GM12878 (cell line): Measurements from ENCODE around the gene LIPT1. TPM values are rescaled to one million over a fixed set of nuclear protein-coding genes. Genes with fewer than 3 reads are reported as not detected.
A peak's percentile ranks its signal among the peaks of the same experiment; 100 is the strongest.

Experiments
- BMI1 ChIP-seq: fragments of 450-650 bp; IDR thresholded peaks from 2 replicates; pipeline ENCODE4 v1.6.1; 2016; ENCODE audit warnings: mild to moderate bottlenecking, moderate library complexity, borderline replicate concordance
- CBX3 ChIP-seq: fragments of 200-600 bp; sonication (generic); IDR thresholded peaks from 2 replicates; pipeline ENCODE4 v1.6.1; 2016; ENCODE audit warnings: low read depth, borderline replicate concordance
- CEBPB ChIP-seq, 2 experiments: fragments of 150-350 bp in 1 of 2; IDR thresholded peaks; 2 replicates each; pipeline ENCODE4 v1.6.1; 2012 to 2014; ENCODE audit warnings: low read depth in 2 of 2, low read length in 2 of 2, borderline replicate concordance in 1 of 2, inconsistent platforms in 1 of 2
- CHD1 ChIP-seq: IDR thresholded peaks from 2 replicates; pipeline ENCODE4 v1.6.1; 2012; ENCODE audit warnings: low read depth, low read length, improper control_type of control experiment
- CHD2 ChIP-seq: IDR thresholded peaks from 2 replicates; pipeline ENCODE4 v1.6.1; 2011; ENCODE audit warnings: low read depth, low read length, improper control_type of control experiment, borderline replicate concordance
- CREM ChIP-seq: IDR thresholded peaks from 2 replicates; pipeline ENCODE4 v1.6.1; 2014; ENCODE audit warnings: antibody characterized with exemption, low read depth
- ETV6 ChIP-seq, 2 experiments: fragments of 450-650 bp in 1 of 2; IDR thresholded peaks in 1 of 2; conservative IDR thresholded peaks in 1 of 2; 2 replicates each; pipeline ENCODE4 v1.6.1; 2014; ENCODE audit warnings: antibody characterized with exemption in 1 of 2, borderline replicate concordance in 1 of 2, low read depth in 1 of 2, mild to moderate bottlenecking in 1 of 2, moderate library complexity in 1 of 2
- FOS ChIP-seq: IDR thresholded peaks from 3 replicates; pipeline ENCODE4 v1.6.1; 2011; ENCODE audit warnings: borderline replicate concordance; ENCODE audit not compliant: insufficient read length; ENCODE audit errors: extremely low read depth
- GATAD2B ChIP-seq: fragments of 450-650 bp; conservative IDR thresholded peaks from 2 replicates; pipeline ENCODE4 v1.6.1; 2017; ENCODE audit warnings: low read depth, mild to moderate bottlenecking, moderate library complexity
- HDAC2 ChIP-seq: fragments of 200-600 bp; sonication (generic); IDR thresholded peaks from 2 replicates; pipeline ENCODE4 v1.6.1; 2017
- HDGF ChIP-seq: fragments of 450-650 bp; IDR thresholded peaks from 2 replicates; pipeline ENCODE4 v1.6.1; 2016; ENCODE audit warnings: antibody characterized with exemption
- IKZF1 ChIP-seq: fragments of 450-650 bp; conservative IDR thresholded peaks from 2 replicates; pipeline ENCODE4 v1.6.1; 2017; ENCODE audit warnings: antibody characterized with exemption, mild to moderate bottlenecking
- IKZF2 ChIP-seq, 2 experiments: fragments of 450-650 bp; IDR thresholded peaks; 2 replicates each; pipeline ENCODE4 v1.6.1; 2017; ENCODE audit warnings: mild to moderate bottlenecking in 2 of 2, moderate library complexity in 2 of 2
- MEF2B ChIP-seq: fragments of 450-650 bp; IDR thresholded peaks from 2 replicates; pipeline ENCODE4 v1.6.1; 2018; ENCODE audit warnings: mild to moderate bottlenecking, moderate library complexity; ENCODE audit not compliant: partially characterized antibody, poor library complexity, severe bottlenecking
- MXI1 ChIP-seq: fragments of 150-350 bp; IDR thresholded peaks from 2 replicates; pipeline ENCODE4 v1.6.1; 2011; ENCODE audit warnings: low read depth, mild to moderate bottlenecking, inconsistent platforms, low read length, improper control_type of control experiment
- NR2C2 ChIP-seq: IDR thresholded peaks from 2 replicates; pipeline ENCODE4 v1.6.1; 2011; ENCODE audit warnings: borderline replicate concordance, low read depth; ENCODE audit not compliant: control insufficient read depth, insufficient read length
- NR2F1 ChIP-seq: fragments of 450-650 bp; conservative IDR thresholded peaks from 2 replicates; pipeline ENCODE4 v1.6.1; 2017; ENCODE audit warnings: mild to moderate bottlenecking
- RB1 ChIP-seq: fragments of 450-650 bp; formaldehyde crosslinking; IDR thresholded peaks from 2 replicates; pipeline ENCODE4 v1.6.1; 2017; ENCODE audit warnings: mild to moderate bottlenecking, borderline replicate concordance
- RBBP5 ChIP-seq: fragments of 200-600 bp; sonication (generic); conservative IDR thresholded peaks from 2 replicates; pipeline ENCODE4 v1.6.1; 2016
- SPI1 ChIP-seq: IDR thresholded peaks from 2 replicates; pipeline ENCODE4 v1.6.1; 2011; ENCODE audit warnings: low read depth, mild to moderate bottlenecking, low read length, moderate library complexity, borderline replicate concordance; ENCODE audit not compliant: insufficient read depth
- SRF ChIP-seq, 2 experiments: IDR thresholded peaks; 2 replicates each; pipeline ENCODE4 v1.6.1; 2011; ENCODE audit warnings: low read depth in 2 of 2, low read length in 2 of 2, mild to moderate bottlenecking in 1 of 2, moderate library complexity in 1 of 2
- TCF3 ChIP-seq: IDR thresholded peaks from 2 replicates; pipeline ENCODE4 v1.6.1; 2012; ENCODE audit warnings: low read depth, mild to moderate bottlenecking, low read length, borderline replicate concordance; ENCODE audit not compliant: insufficient read depth
- TCF7 ChIP-seq: IDR thresholded peaks from 2 replicates; pipeline ENCODE4 v1.6.1; 2014; ENCODE audit warnings: antibody characterized with exemption, borderline replicate concordance
- WRNIP1 ChIP-seq: IDR thresholded peaks from 2 replicates; pipeline ENCODE4 v1.6.1; 2011; ENCODE audit warnings: low read depth, low read length, improper control_type of control experiment, borderline replicate concordance
- ZNF207 ChIP-seq: fragments of 450-650 bp; IDR thresholded peaks from 2 replicates; pipeline ENCODE4 v1.6.1; 2014; ENCODE audit warnings: antibody characterized with exemption, mild to moderate bottlenecking, borderline replicate concordance
- ZNF217 ChIP-seq: fragments of 450-650 bp; IDR thresholded peaks from 2 replicates; pipeline ENCODE4 v1.6.1; 2017; ENCODE audit warnings: antibody characterized with exemption, mild to moderate bottlenecking
- polyA plus RNA-seq, 11 experiments: library from polyadenylated mRNA; depleted of rRNA in 4 of 11; unstranded in 6 of 11; stranded (reverse) in 5 of 11; fragments of >200 nt; fragmentation: Nextera tagmentation in 4 of 11; fragmentation: Illumina TruSeq in 1 of 11; extraction: Ambion mirVana in 4 of 11; extraction: Trizol in 1 of 11; gene quantifications; 1 replicate in 1 of 11; 2 replicates in 10 of 11; pipeline versions ENCODE4 v1.2.1 to v1.2.3, GENCODE V29; 2011 to 2016; ENCODE audit warnings: inconsistent platforms in 2 of 11, missing spikeins in 2 of 11, low read depth in 1 of 11
- total RNA-seq, 4 experiments: library from RNA; depleted of rRNA in 3 of 4; stranded (reverse); fragments of >200 nt in 3 of 4; fragmentation: Illumina TruSeq in 1 of 4; extraction: Trizol in 1 of 4; gene quantifications; 2 replicates each; pipeline versions ENCODE4 v1.2.1 to v1.2.3, GENCODE V29; 2013 to 2021
- TF ChIP-seq, protein P1 (sequence below): fragments of 450-650 bp; IDR thresholded peaks from 2 replicates; pipeline ENCODE4 v1.6.1; 2017; ENCODE audit warnings: low read depth, mild to moderate bottlenecking, moderate library complexity
- TF ChIP-seq, protein P2 (sequence below): fragments of 450-650 bp; conservative IDR thresholded peaks from 2 replicates; pipeline ENCODE4 v1.6.1; 2017; ENCODE audit warnings: mild to moderate bottlenecking, moderate library complexity

The LIPT1 gene
- total and polyA plus RNA-seq, 10 of the 15 experiments (the other 5 are each of a cell fraction or from before 2014, with no cell fraction given) = 8.0 to 15.5 (median 10.9) TPM

DNA sequence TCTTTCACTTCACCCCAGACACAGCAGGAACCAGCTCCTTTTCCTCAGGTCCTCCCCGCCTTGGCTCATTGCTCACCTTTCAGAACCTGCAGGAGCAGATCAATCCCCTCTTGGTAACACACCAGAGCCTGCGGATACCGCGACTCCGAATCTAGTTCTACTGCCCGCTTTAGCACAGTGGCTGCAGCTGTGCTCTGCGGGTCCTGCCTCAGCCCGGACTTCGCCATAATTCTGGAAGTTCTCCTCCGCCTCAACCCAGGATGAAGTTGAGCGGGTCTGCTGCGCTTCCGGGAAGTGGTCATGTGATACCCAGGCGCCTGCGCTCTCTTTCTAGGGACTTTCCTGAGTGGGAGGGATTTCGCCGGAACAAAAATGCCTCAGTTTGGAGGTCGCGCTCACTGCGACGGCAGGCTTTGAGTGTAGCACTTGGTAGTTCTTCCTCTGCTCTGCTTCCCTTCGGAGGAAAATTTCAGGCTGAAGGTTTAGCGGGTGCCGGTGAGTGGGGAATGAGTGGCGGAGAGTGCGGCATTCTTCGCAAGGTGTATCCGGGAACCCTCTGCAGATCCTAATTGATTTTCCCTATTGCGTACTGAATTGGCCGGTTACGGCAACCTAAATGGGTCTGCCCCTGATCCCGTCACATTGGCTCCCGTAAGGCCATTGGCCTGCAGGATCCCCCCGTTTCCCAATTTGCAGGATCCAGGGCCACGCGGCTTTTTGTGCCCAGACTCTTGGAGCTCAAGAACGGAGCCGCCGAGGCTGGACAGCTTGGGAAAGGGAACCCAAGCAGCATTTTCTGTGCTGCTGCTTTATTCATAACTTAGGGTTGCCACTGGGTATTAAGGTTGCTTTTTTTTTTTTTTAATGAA lies 26.2 kb downstream of the LIPT1 start, which contains the start of the genes MITD1 and MRPL30 (continued):
- TF ChIP-seq, protein P1, sequence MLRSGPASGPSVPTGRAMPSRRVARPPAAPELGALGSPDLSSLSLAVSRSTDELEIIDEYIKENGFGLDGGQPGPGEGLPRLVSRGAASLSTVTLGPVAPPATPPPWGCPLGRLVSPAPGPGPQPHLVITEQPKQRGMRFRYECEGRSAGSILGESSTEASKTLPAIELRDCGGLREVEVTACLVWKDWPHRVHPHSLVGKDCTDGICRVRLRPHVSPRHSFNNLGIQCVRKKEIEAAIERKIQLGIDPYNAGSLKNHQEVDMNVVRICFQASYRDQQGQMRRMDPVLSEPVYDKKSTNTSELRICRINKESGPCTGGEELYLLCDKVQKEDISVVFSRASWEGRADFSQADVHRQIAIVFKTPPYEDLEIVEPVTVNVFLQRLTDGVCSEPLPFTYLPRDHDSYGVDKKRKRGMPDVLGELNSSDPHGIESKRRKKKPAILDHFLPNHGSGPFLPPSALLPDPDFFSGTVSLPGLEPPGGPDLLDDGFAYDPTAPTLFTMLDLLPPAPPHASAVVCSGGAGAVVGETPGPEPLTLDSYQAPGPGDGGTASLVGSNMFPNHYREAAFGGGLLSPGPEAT = peak; percentile 99
- TF ChIP-seq ETV6 (conservative IDR thresholded peaks at IDR 0.05 in 1 of 2, IDR thresholded peaks at IDR 0.05 in 1 of 2; ENCODE audit: borderline replicate concordance in 1 of 2, low read depth in 1 of 2) = peak; percentile 69 to 98; a peak in 2 of 4 replicates
- no peak for TF ChIP-seq TCF3
- peak; percentile 46 for TF ChIP-seq MEF2B
- TF ChIP-seq HDAC2 = no peak
- TF ChIP-seq, protein P2, sequence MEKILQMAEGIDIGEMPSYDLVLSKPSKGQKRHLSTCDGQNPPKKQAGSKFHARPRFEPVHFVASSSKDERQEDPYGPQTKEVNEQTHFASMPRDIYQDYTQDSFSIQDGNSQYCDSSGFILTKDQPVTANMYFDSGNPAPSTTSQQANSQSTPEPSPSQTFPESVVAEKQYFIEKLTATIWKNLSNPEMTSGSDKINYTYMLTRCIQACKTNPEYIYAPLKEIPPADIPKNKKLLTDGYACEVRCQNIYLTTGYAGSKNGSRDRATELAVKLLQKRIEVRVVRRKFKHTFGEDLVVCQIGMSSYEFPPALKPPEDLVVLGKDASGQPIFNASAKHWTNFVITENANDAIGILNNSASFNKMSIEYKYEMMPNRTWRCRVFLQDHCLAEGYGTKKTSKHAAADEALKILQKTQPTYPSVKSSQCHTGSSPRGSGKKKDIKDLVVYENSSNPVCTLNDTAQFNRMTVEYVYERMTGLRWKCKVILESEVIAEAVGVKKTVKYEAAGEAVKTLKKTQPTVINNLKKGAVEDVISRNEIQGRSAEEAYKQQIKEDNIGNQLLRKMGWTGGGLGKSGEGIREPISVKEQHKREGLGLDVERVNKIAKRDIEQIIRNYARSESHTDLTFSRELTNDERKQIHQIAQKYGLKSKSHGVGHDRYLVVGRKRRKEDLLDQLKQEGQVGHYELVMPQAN = peak; percentile 92
- TF ChIP-seq CREM = peak; percentile 89
- TF ChIP-seq IKZF1 = peak; percentile 98
- peak; percentile 15 to 89; a peak in 2 of 4 replicates for TF ChIP-seq SRF (IDR thresholded peaks at IDR 0.05; ENCODE audit: low read depth in 2 of 2, low read length in 2 of 2)
- peak; percentile 63; the same call in 1 of the 2 replicates for TF ChIP-seq CHD1
- TF ChIP-seq IKZF2 (IDR thresholded peaks at IDR 0.05) = peak; percentile 85 to 88
- no peak for TF ChIP-seq SPI1
- no peak for TF ChIP-seq TCF7
- TF ChIP-seq RB1 = peak; percentile 97
- peak; percentile 95 for TF ChIP-seq ZNF207
- no peak for TF ChIP-seq CBX3
- no peak for TF ChIP-seq HDGF
- TF ChIP-seq RBBP5 = 0 out of 2 replicates have a peak, but pooled peaks have one; percentile 84
- peak; percentile 81; the same call in 1 of the 2 replicates for TF ChIP-seq WRNIP1
- no peak for TF ChIP-seq ZNF217
- peak; percentile 81 for TF ChIP-seq CHD2
- no peak for TF ChIP-seq BMI1
- TF ChIP-seq GATAD2B = peak; percentile 95
- no peak for TF ChIP-seq NR2C2
- TF ChIP-seq FOS = no peak
- no peak for TF ChIP-seq NR2F1
- no peak for TF ChIP-seq CEBPB (IDR thresholded peaks at IDR 0.05; ENCODE audit: borderline replicate concordance in 1 of 2, low read depth in 2 of 2, low read length in 2 of 2)
- peak; percentile 86 for TF ChIP-seq MXI1
